ENCODE results near the gene NAALADL2. TPM values are rescaled to one million over a fixed set of nuclear protein-coding genes. Genes with fewer than 3 reads are reported as not detected.

The NAALADL2 gene
- total and polyA plus RNA-seq, 2 donors from 2014 or later, result 2.0 to 20.2 TPM

DNA sequence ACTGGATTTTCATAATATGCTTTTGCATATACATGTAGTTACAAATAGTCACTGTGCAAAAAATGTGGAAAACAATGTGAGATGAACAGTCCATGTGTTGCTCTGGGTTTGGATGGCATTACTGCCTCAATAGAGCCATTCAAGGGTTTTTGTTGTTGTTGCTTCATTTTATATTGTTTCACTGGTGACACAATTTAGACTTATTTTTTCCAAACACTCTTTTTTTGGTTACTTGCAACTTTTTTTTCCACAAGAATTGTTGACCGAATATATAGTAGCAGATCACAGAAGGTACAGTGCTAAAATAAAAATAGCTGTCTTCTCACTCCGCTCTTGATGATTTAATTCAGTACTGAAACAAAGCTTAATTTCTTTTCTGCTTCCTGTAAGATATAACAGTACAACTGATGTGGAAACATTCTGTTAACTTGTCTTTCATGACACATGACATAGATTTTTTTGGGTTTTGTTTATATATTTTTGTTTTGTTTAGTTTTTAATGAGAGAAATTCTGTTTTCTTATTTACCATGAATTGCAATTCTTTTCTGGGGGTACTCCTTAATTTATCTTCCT lies 618.6 kb downstream of the NAALADL2 start:
- Histone ChIP-seq H3K4me1 (ENCODE audit: control insufficient read depth in 2 of 3, insufficient read depth in 2 of 3, low read depth in 1 of 3, low read length in 3 of 3) (no peaks in the 10 kb centered on the region), H3K27me3 (ENCODE audit: control insufficient read depth, insufficient read depth, low read length) (no peaks in the 10 kb centered on the region), H3K9me3 (ENCODE audit: control insufficient read depth in 2 of 3, insufficient read depth in 1 of 3, low read length in 3 of 3) (no peaks in the 10 kb centered on the region), H3K27ac (ENCODE audit: low read depth in 2 of 2, low read length in 2 of 2) (no peak overlapping the region), H3K36me3 (ENCODE audit: control insufficient read depth in 2 of 3, insufficient read depth in 3 of 3, low read length in 3 of 3) (no peaks in the 10 kb centered on the region), H3K4me3 (ENCODE audit: low read length in 3 of 3) (no peak overlapping the region), H3K9ac (ENCODE audit: low read length in 3 of 3) (no peak overlapping the region)
- TF ChIP-seq, protein P1, sequence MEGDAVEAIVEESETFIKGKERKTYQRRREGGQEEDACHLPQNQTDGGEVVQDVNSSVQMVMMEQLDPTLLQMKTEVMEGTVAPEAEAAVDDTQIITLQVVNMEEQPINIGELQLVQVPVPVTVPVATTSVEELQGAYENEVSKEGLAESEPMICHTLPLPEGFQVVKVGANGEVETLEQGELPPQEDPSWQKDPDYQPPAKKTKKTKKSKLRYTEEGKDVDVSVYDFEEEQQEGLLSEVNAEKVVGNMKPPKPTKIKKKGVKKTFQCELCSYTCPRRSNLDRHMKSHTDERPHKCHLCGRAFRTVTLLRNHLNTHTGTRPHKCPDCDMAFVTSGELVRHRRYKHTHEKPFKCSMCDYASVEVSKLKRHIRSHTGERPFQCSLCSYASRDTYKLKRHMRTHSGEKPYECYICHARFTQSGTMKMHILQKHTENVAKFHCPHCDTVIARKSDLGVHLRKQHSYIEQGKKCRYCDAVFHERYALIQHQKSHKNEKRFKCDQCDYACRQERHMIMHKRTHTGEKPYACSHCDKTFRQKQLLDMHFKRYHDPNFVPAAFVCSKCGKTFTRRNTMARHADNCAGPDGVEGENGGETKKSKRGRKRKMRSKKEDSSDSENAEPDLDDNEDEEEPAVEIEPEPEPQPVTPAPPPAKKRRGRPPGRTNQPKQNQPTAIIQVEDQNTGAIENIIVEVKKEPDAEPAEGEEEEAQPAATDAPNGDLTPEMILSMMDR (IDR thresholded peaks at IDR 0.05; ENCODE audit: borderline replicate concordance, extremely low read depth, insufficient read depth), result no peak
- intact Hi-C loops (cut with DNase I), result no loop called here
- DNase-seq (no peak), FAIRE-seq (no peak)

DNA sequence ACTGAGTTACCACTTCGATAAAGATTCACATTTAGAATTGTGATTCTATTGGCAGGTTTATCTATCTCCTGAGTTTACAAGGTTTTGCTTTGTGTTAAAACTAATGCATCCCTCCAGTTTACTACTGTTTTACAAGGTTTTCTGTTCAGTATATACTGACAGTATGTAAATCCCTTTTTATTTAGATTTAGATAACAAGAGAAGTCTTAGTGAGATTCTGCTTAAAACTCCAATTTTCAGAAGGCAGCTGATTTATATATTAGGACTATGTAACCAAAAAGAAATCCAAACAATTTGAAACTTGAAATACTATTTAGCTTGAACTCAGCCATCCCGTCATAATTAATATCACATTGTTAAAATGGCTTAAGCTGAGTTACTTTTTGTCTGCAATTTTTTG lies 619.2 kb downstream of the NAALADL2 start:
- intact Hi-C loops (cut with DNase I), result no loop called here
- DNase-seq (no peak), FAIRE-seq (no peak)
- TF ChIP-seq, protein P1 (IDR thresholded peaks at IDR 0.05; ENCODE audit: borderline replicate concordance, extremely low read depth, insufficient read depth), result no peak
- Histone ChIP-seq H3K4me3 (ENCODE audit: low read length in 3 of 3) (no peak overlapping the region), H3K27ac (ENCODE audit: low read depth in 2 of 2, low read length in 2 of 2) (no peak overlapping the region), H3K36me3 (ENCODE audit: control insufficient read depth in 2 of 3, insufficient read depth in 3 of 3, low read length in 3 of 3) (no peaks in the 10 kb centered on the region), H3K9me3 (ENCODE audit: control insufficient read depth in 2 of 3, insufficient read depth in 1 of 3, low read length in 3 of 3) (no peaks in the 10 kb centered on the region), H3K4me1 (ENCODE audit: control insufficient read depth in 2 of 3, insufficient read depth in 2 of 3, low read depth in 1 of 3, low read length in 3 of 3) (no peaks in the 10 kb centered on the region), H3K27me3 (ENCODE audit: control insufficient read depth, insufficient read depth, low read length) (no peaks in the 10 kb centered on the region), H3K9ac (ENCODE audit: low read length in 3 of 3) (no peak overlapping the region)

DNA sequence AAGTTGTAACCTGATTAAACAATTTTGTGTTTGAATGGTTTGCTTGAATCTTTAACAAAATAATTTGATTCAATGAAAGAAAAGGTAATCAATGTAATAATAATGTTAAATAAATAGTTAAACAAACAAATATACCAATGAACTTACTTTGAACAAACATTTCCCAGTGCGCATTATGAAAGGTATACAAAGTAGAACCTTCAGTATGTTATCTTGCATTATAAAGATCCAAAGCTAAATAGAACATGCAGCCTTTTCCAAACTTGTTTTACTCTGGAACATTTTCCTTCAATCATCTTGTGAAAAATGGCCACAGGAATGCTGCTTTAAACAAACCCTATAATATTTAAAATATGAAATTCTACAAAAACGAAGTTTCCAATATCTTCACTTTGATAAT lies 620.0 kb downstream of the NAALADL2 start:
- H3K36me3 ChIP-seq (ENCODE audit: control insufficient read depth in 2 of 3, insufficient read depth in 3 of 3, low read length in 3 of 3), result no peaks in the 10 kb centered on the region
- no peak overlapping the region for H3K4me3 ChIP-seq (ENCODE audit: low read length in 3 of 3)
- no peak overlapping the region for H3K9ac ChIP-seq (ENCODE audit: low read length in 3 of 3)
- no peak for FAIRE-seq
- no peaks in the 10 kb centered on the region for H3K27me3 ChIP-seq (ENCODE audit: control insufficient read depth, insufficient read depth, low read length)
- H3K4me1 ChIP-seq (ENCODE audit: control insufficient read depth in 2 of 3, insufficient read depth in 2 of 3, low read depth in 1 of 3, low read length in 3 of 3), result no peaks in the 10 kb centered on the region
- no peak overlapping the region for H3K27ac ChIP-seq (ENCODE audit: low read depth in 2 of 2, low read length in 2 of 2)
- intact Hi-C loops (cut with DNase I), result no loop called here
- no peak for DNase-seq
- no peaks in the 10 kb centered on the region for H3K9me3 ChIP-seq (ENCODE audit: control insufficient read depth in 2 of 3, insufficient read depth in 1 of 3, low read length in 3 of 3)
- TF ChIP-seq, protein P1 (IDR thresholded peaks at IDR 0.05; ENCODE audit: borderline replicate concordance, extremely low read depth, insufficient read depth), result no peak

DNA sequence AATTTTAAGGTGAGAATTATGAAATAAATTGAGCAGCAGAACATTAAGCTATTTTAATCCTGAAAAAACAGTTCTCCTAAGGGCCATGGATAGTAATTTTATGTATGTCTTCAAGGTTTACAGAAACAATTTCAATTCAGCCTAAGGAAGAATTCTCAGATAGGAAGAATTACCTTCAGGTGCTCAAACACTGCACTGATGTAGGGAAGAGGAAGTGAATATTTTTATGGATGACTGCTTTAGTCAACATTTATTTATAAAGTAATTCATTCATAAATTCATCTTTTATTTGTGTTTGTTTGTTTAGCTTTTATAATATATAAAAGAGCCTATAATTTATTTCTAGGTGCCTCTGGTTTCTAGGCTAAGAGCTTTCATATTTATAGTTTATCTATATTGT lies 620.7 kb downstream of the NAALADL2 start:
- intact Hi-C loops (cut with DNase I), result no loop called here
- H3K4me1 ChIP-seq (ENCODE audit: control insufficient read depth in 2 of 3, insufficient read depth in 2 of 3, low read depth in 1 of 3, low read length in 3 of 3), result no peaks in the 10 kb centered on the region
- DNase-seq (no peak), FAIRE-seq (no peak)
- H3K4me3 ChIP-seq (ENCODE audit: low read length in 3 of 3), result no peak overlapping the region
- H3K36me3 ChIP-seq (ENCODE audit: control insufficient read depth in 2 of 3, insufficient read depth in 3 of 3, low read length in 3 of 3), result no peaks in the 10 kb centered on the region
- no peak overlapping the region for H3K9ac ChIP-seq (ENCODE audit: low read length in 3 of 3)
- no peaks in the 10 kb centered on the region for H3K27me3 ChIP-seq (ENCODE audit: control insufficient read depth, insufficient read depth, low read length)
- no peak overlapping the region for H3K27ac ChIP-seq (ENCODE audit: low read depth in 2 of 2, low read length in 2 of 2)
- H3K9me3 ChIP-seq (ENCODE audit: control insufficient read depth in 2 of 3, insufficient read depth in 1 of 3, low read length in 3 of 3), result no peaks in the 10 kb centered on the region
- TF ChIP-seq, protein P1 (IDR thresholded peaks at IDR 0.05; ENCODE audit: borderline replicate concordance, extremely low read depth, insufficient read depth), result no peak

Data from kidney (tissue), 14 donors.